GM12873 (cell line): ENCODE data around the gene BCAN.

Experiments used
- TF ChIP-seq, protein P1 (sequence below): IDR thresholded peaks from 2 replicates; pipeline ENCODE4 v1.5.1; 2012; ENCODE audit warnings: low read depth, mild to moderate bottlenecking, moderate library complexity, low read length, control low read depth; ENCODE audit not compliant: insufficient read depth; ENCODE audit errors: missing control alignments

Gene BCAN

DNA sequence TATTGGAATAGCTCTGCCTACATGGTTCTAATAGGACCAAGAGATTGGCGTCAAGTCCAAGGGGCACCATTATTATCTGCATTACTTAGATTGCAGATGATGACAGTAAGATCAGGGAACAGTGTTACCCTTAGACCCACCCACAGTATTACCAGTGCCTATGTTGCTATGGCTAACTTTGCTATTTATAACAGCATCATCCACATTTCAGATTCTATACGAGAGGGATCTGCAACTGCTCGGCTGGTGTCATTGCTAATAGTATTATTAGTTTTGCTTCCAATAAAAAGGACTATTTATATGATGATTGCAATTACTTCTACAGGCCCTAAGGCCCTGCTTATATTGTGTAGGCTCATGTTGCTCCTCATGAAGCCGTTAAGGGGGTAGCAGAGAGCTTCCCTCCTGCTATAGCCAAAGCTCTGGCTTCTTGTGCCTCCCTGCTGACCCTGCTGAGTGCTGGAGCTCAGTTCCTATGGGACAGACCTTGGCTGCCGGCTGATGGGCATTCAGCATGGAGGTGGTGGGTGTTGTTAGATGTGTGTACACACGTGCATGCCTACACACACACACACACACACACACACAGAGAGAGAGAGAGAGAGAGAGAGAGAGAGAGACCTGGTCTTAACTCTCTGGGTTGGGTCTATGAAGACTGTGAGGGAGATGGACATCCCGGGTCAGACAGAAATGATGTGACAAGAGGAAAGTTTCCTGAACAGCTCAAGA is 1.3 kb downstream of the BCAN start:
- TF ChIP-seq, protein P1, sequence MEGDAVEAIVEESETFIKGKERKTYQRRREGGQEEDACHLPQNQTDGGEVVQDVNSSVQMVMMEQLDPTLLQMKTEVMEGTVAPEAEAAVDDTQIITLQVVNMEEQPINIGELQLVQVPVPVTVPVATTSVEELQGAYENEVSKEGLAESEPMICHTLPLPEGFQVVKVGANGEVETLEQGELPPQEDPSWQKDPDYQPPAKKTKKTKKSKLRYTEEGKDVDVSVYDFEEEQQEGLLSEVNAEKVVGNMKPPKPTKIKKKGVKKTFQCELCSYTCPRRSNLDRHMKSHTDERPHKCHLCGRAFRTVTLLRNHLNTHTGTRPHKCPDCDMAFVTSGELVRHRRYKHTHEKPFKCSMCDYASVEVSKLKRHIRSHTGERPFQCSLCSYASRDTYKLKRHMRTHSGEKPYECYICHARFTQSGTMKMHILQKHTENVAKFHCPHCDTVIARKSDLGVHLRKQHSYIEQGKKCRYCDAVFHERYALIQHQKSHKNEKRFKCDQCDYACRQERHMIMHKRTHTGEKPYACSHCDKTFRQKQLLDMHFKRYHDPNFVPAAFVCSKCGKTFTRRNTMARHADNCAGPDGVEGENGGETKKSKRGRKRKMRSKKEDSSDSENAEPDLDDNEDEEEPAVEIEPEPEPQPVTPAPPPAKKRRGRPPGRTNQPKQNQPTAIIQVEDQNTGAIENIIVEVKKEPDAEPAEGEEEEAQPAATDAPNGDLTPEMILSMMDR, result no peak

- TF ChIP-seq, protein P1, result no peak
Observed at GRCh38 chr1:156643778-156644092, 1.8 kb downstream of the BCAN start.

DNA sequence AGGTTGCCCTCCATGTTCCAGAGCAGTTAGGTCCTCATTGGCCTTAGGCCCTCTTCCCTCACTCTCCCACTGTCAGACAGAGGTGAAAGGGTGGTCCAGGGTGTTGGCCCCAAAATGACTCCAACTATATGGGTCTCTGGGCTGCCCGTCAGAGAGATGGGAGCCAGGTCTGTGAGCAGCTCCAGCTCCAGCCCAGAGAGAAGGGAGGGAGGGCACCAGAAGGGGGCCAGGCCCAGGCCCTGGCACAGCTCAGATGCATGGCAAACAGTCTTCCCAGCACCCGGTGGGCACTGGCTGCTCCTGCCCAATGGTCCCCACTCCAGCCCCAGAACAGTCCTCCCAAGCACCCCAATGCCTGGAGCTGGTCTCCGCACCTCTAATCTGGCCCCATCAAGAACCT is 2.2 kb downstream of the BCAN start:
- TF ChIP-seq, protein P1, result no peak

DNA sequence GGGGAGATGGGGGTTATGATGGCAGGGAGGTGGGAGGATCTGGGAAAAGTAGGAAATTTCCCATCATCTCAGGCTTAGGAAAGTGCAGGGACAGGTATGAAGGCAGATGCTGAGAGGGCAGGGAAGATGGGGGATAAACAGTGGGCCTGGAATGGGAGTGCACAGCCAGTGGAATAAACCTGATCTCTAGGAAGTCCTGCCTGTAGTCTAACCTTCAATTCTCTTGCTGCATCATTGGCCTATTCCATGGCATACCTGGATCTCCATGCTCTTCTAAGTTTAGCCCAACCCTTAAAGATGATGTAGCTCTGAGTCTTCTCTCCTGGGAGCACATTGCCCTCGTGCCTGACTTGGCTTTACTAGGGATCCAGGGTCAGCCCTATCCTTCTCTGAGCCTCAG is 2.7 kb downstream of the BCAN start:
- TF ChIP-seq, protein P1, result no peak

DNA sequence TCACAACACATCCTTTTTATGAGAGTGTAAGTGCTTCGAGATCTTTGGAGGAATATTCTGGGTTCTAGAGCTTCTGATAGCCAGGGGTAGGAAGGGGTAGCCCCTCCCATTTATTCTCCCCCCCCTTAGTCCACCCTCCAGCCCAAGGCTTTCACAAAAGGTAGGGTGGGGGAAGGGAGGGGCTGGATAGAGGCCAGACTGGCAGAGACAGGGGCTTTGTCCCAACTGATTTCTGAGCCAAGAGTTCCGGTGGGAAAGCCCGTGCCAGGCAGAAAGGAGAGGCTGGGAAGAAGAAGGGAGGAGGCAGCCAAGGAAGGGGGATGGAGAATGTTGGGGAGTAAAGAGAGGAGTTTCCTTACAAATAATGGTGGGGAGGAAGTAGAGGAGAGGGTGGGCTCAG is 3.1 kb downstream of the BCAN start:
- TF ChIP-seq, protein P1, result no peak

DNA sequence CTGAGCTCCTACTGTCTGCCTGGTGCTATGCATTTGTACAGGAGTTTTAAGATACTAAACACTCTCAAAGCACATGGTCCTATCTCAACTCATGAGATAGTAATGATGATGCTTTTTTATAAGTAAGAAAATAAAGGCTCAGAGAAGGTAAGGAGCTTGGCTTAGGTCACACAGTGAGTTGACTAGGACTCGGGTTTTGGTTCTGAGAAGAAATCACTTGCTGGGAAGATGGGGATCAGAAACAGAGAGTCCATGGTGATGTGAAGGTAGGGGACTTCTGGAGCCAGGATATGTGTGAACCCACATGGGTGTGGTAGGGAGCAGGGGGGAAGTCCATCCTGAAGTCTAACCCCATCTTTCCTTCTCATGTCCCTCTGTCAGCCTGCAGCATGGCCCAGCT is 3.7 kb downstream of the BCAN start:
- TF ChIP-seq, protein P1, result no peak

DNA sequence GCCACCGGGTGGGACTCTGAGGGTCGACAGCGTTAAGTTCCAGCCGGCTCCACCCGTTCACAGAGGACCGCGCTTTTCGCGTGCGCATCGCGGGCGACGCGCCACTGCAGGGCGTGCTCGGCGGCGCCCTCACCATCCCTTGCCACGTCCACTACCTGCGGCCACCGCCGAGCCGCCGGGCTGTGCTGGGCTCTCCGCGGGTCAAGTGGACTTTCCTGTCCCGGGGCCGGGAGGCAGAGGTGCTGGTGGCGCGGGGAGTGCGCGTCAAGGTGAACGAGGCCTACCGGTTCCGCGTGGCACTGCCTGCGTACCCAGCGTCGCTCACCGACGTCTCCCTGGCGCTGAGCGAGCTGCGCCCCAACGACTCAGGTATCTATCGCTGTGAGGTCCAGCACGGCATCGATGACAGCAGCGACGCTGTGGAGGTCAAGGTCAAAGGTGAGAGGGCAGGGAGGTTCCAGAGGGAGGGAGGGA is 4.9 kb downstream of the BCAN start:
- TF ChIP-seq, protein P1, result no peak
